HG02973 (cell line): ENCODE measurements around the gene LGALS8.
"Not testable (repeated sequence)": the region's sequence is repeated elsewhere in the genome, so short reads cannot be mapped to it uniquely, and the experiment has no call there.

Source experiments
- ATAC-seq: cut with Tn5 transposase; IDR thresholded peaks from one replicate; pipeline ENCODE4 v1.9.1; 2021; ENCODE audit warnings: moderate library complexity; ENCODE audit not compliant: unreplicated experiment

The LGALS8 gene

GRCh38 chr1:236536540-236536939 lies 12.8 kb downstream of the LGALS8 start:
- no peak for ATAC-seq

DNA sequence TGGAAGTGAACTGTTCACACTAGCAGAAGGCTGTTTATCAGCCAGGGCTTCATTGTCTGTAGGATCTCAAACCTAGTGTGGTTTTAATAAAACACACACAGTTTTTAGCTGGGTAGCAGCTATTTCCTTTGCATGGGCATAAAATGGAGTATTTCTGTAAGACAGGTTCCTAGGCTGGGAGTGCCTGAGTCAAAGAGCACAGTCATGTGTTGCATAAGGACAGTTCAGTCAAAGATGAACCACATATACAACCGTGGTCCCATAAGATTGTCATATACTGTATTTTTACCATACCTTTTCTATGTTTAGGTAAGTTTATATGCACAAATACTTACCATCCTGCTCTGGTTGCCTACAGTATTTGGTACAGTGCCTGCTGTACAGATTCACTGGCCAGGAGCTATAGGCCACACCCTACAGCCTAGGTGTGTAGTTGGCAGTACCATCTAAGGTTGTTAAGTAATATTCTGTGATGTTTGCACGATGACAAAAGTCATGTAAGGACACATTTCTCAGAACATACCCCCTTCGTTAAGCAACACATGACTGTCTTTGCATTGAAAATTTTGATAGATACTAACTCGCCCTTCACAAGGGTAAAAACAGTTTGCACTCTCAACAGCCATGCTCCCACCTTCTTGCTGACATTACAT lies 17.2 kb downstream of the LGALS8 start:
- ATAC-seq, result no peak

DNA sequence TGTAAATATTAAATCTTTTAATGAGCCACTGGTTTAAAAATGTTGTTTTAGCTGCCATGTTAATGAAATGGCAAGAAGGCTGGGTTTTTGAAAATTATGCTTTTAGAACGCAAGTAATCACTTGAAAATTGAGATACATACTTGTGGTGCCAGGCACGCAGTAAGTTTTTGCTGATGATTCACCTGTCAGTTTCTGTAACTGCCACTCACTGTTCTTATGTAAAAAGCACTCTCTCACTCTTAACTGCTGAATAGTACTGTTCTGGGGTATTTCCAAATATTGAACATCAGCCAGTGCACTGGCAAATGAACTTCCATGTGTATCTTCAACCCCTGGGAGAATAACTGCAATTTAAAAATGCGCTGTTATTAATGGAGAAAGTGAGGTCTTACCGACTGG lies 17.9 kb downstream of the LGALS8 start:
- ATAC-seq, result no peak

DNA sequence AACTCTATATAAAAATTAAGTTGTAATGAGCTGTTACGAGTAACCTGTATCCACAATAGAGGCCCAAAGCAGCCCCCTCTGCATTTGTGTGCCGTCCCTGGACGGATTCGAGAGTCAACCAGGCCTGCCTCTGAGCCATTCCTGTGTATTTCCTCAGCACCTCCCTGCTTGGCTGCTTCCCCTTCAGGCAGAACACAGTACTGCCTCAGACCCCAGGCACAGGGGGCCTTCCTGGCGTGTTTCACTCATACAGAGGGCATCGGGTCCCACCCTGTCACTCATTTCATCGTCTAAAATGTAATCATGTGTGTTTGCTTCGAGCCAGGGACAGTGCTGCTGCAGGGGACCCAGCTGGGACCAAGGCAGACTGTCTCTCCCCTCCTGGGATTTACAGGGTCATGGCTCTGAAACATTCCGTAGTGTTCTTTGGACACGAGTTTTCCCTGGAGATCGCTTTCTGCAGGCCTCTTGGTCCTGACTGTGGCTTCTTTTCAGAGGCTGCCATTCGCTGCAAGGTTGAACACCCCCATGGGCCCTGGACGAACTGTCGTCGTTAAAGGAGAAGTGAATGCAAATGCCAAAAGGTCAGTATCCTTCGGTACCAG lies 19.4 kb downstream of the LGALS8 start:
- no peak for ATAC-seq

- ATAC-seq, result no peak
Observed at GRCh38 chr1:236545621-236546169, 21.9 kb downstream of the LGALS8 start.

GRCh38 chr1:236548452-236548851 lies 24.7 kb downstream of the LGALS8 start:
- no peak for ATAC-seq

- no peak for ATAC-seq
Observed at GRCh38 chr1:236550961-236551851, 27.4 kb downstream of the LGALS8 start.

DNA sequence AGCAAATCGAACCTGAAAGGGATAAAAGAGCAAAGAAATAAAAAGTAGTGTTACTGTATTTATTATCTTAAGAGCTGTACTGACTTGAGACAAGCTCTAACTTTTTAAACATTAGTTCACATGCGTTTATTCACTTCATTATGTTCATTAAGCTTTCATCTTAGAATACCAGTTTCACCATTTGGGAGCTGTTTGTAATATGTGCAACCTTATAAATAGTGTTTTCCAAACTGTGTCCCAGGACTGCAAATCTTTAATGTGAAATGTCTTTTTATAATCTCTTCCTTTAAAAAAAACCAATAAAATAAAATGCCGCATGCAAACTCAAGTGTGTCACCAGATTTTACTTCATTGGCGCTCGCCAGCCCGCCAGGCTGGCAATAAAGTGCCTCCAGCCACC lies 28.3 kb downstream of the LGALS8 start:
- no peak for ATAC-seq

GRCh38 chr1:236552901-236553300 lies 29.1 kb downstream of the LGALS8 start:
- ATAC-seq, result no peak

- no peak for ATAC-seq
Observed at GRCh38 chr1:236553370-236553769, 29.6 kb downstream of the LGALS8 start.

DNA sequence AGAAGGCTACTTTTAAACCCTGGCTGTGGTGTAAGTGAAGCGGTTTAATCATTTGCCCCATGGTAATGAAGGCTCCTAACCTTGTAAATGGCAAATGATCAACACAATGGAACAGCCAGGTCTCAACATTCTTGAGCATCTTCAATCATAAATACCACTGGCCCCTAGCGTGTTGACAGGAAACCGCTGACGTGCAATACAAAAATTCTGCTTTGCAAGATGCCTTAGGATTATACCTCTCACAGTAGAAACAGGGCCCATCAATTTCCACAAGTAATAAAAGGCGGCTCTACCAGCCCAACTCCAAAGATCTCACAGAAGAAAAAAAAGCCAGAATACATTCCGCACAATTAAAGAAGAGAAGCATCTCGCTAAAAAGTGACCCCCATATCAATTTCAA lies 32.8 kb downstream of the LGALS8 start:
- no peak for ATAC-seq

GRCh38 chr1:236558081-236558480 lies 34.3 kb downstream of the LGALS8 start:
- no peak for ATAC-seq

- ATAC-seq, result no peak
Observed at GRCh38 chr1:236558846-236559245, 35.1 kb downstream of the LGALS8 start.

- no peak for ATAC-seq
Observed at GRCh38 chr1:236560213-236560771, 36.5 kb downstream of the LGALS8 start.

- ATAC-seq, result no peak
Observed at GRCh38 chr1:236561976-236562375, 38.2 kb downstream of the LGALS8 start.

GRCh38 chr1:236565530-236565929 lies 41.7 kb downstream of the LGALS8 start:
- ATAC-seq, result no peak

- ATAC-seq, result no peak
Observed at GRCh38 chr1:236568285-236568894, 44.6 kb downstream of the LGALS8 start.

GRCh38 chr1:236575523-236575922 lies 51.7 kb downstream of the LGALS8 start:
- ATAC-seq, result no peak

DNA sequence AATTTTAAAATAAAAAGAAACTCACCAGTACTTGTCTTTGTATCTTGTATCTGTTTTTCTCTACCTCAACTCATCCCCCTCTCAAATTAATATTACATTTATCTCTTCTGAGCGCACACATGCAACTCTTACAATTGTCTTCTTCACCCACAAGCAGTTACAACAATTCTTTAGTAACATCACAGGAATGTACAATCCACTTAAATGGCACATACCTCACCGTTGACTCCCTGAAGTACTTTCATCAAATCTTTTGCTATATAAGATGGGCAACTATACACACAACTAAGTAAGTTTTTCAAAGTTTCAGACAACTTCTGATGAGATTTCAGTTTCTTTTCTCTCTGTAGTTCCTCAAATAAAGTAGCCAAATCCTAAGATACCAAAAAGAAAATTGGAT lies 52.2 kb downstream of the LGALS8 start:
- ATAC-seq, result no peak

- ATAC-seq, result not testable (repeated sequence)
Observed at GRCh38 chr1:236577041-236577440, 53.3 kb downstream of the LGALS8 start.

DNA sequence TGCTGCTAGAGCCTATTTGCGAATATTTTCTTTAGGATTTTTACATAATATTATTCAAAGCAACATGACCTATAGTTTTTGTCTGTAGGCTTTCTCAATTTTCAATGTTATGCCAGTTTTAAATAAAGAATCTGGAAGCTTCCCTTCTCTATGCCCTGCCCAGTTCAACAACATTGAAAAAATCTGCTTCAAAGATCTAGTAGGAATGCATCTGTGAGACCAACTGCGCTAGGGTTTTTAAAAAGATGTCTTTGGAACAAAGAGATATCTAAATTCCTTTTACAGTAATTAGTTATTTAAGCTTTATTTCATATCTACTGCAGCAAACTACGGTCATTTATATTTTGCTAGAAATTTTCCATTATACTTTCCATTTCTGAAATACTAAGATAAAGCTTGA lies 54.9 kb downstream of the LGALS8 start:
- ATAC-seq, result no peak
